H1 (cell line): Measurements from ENCODE around the gene MGMT. TPM values are rescaled to one million over a fixed set of nuclear protein-coding genes. Genes with fewer than 3 reads are reported as not detected.

Experiments
- GTF2F1 ChIP-seq: IDR thresholded peaks from 2 replicates; pipeline ENCODE4 v1.6.1; 2012; ENCODE audit warnings: low read depth, low read length, improper control_type of control experiment, borderline replicate concordance
- JUN ChIP-seq: IDR thresholded peaks from 2 replicates; pipeline ENCODE4 v1.6.1; 2011; ENCODE audit warnings: low read depth, mild to moderate bottlenecking, improper control_type of control experiment, low read length
- KDM1A ChIP-seq: fragments of 200-600, 300-600 bp; sonication (generic); IDR thresholded peaks from 2 replicates; pipeline ENCODE4 v1.7.1; 2016; ENCODE audit warnings: mild to moderate bottlenecking, low read length, borderline replicate concordance
- KDM4A ChIP-seq: IDR thresholded peaks from one replicate; pipeline ENCODE4 v1.7.1; 2012; ENCODE audit warnings: low read depth, mild to moderate bottlenecking, moderate library complexity, low read length, inconsistent platforms; ENCODE audit not compliant: severe bottlenecking
- NANOG ChIP-seq: IDR thresholded peaks from 2 replicates; pipeline ENCODE4 v1.6.1; 2011; ENCODE audit warnings: low read length, low read depth, mild to moderate bottlenecking, inconsistent platforms; ENCODE audit not compliant: insufficient read depth, poor library complexity, severe bottlenecking
- POLR2AphosphoS5 ChIP-seq: IDR thresholded peaks from 2 replicates; pipeline ENCODE4 v1.6.1; 2011; ENCODE audit warnings: low read depth, low read length
- SIN3A ChIP-seq, 2 experiments: IDR thresholded peaks in 1 of 2; conservative IDR thresholded peaks in 1 of 2; 2 replicates each; pipeline ENCODE4 v1.6.1; 2011 to 2012; ENCODE audit warnings: low read length in 2 of 2, improper control_type of control experiment in 1 of 2, low read depth in 1 of 2, mild to moderate bottlenecking in 1 of 2
- SP4 ChIP-seq: IDR thresholded peaks from 2 replicates; pipeline ENCODE4 v1.6.1; 2012; ENCODE audit warnings: low read length, inconsistent platforms
- TAF1 ChIP-seq: IDR thresholded peaks from 2 replicates; pipeline ENCODE4 v1.6.1; 2011; ENCODE audit warnings: mild to moderate bottlenecking, low read depth, low read length
- TBP ChIP-seq: IDR thresholded peaks from 2 replicates; pipeline ENCODE4 v1.6.1; 2011; ENCODE audit warnings: low read depth, low read length, improper control_type of control experiment
- polyA plus RNA-seq, 7 experiments: library from polyadenylated mRNA; depleted of rRNA in 3 of 7; stranded (reverse) in 5 of 7; unstranded in 2 of 7; fragments of >200 nt in 5 of 7; fragments of 200-250 nt in 2 of 7; gene quantifications; 1 replicate in 5 of 7; 2 replicates in 1 of 7; 4 replicates in 1 of 7; pipeline versions ENCODE4 v1.2.1 to v1.2.3, GENCODE V29; 2011 to 2013; ENCODE audit warnings: missing spikeins in 2 of 7, mixed read lengths in 2 of 7
- total RNA-seq: library from RNA; stranded (reverse); fragmentation: NEBNext Ultra II Directional; extraction: Animal tissue kit (Norgen Biotek cat#: 25700); gene quantifications from 2 replicates; pipeline ENCODE4 v1.2.1, GENCODE V29; 2021
- TF ChIP-seq, protein P1 (sequence below): fragments of 300-600 bp; sonication (generic); IDR thresholded peaks from 2 replicates; pipeline ENCODE4 v1.7.1; 2012; ENCODE audit warnings: low read length, moderate library complexity, mild to moderate bottlenecking, inconsistent platforms; ENCODE audit not compliant: insufficient replicate concordance

MGMT gene
- total and polyA plus RNA-seq, 2 of the 8 experiments (the other 6 are each of a cell fraction or from before 2014, with no cell fraction given), result 9.9 to 10.7 TPM

DNA sequence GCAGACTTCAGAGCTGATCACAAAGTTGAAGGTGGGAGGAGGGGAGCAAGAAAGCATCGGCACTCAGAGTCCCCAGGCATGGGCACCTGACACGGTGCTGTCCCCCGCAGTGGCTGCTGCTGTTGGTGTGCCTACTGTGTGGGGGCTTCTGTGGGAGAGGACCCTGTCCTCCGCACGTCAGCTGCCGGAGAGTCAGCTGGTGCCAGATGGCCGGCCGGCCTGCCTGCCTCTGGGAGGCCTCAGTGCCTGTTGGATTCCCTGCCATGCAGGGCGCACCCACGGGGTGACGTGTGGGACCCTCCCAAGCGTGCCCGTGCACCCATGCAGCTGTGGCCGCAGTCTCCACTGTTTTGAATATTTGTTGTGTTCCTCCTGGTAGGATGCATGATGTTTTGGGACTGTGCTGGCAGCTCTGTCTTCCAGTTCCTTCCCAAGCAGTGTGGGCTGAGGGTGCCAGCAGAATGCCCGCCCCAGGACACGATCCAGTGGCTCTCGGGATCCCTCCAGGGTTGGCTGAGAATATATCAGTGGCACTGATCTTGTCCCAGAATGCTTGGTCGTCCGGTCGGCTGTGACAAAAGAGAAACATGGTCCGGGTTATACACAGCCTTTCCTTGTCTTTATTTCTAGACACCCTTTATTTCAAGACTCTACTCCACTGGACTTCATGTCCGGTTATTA lies 185.6 kb downstream of the MGMT start (continued):
- TF ChIP-seq, protein P1, sequence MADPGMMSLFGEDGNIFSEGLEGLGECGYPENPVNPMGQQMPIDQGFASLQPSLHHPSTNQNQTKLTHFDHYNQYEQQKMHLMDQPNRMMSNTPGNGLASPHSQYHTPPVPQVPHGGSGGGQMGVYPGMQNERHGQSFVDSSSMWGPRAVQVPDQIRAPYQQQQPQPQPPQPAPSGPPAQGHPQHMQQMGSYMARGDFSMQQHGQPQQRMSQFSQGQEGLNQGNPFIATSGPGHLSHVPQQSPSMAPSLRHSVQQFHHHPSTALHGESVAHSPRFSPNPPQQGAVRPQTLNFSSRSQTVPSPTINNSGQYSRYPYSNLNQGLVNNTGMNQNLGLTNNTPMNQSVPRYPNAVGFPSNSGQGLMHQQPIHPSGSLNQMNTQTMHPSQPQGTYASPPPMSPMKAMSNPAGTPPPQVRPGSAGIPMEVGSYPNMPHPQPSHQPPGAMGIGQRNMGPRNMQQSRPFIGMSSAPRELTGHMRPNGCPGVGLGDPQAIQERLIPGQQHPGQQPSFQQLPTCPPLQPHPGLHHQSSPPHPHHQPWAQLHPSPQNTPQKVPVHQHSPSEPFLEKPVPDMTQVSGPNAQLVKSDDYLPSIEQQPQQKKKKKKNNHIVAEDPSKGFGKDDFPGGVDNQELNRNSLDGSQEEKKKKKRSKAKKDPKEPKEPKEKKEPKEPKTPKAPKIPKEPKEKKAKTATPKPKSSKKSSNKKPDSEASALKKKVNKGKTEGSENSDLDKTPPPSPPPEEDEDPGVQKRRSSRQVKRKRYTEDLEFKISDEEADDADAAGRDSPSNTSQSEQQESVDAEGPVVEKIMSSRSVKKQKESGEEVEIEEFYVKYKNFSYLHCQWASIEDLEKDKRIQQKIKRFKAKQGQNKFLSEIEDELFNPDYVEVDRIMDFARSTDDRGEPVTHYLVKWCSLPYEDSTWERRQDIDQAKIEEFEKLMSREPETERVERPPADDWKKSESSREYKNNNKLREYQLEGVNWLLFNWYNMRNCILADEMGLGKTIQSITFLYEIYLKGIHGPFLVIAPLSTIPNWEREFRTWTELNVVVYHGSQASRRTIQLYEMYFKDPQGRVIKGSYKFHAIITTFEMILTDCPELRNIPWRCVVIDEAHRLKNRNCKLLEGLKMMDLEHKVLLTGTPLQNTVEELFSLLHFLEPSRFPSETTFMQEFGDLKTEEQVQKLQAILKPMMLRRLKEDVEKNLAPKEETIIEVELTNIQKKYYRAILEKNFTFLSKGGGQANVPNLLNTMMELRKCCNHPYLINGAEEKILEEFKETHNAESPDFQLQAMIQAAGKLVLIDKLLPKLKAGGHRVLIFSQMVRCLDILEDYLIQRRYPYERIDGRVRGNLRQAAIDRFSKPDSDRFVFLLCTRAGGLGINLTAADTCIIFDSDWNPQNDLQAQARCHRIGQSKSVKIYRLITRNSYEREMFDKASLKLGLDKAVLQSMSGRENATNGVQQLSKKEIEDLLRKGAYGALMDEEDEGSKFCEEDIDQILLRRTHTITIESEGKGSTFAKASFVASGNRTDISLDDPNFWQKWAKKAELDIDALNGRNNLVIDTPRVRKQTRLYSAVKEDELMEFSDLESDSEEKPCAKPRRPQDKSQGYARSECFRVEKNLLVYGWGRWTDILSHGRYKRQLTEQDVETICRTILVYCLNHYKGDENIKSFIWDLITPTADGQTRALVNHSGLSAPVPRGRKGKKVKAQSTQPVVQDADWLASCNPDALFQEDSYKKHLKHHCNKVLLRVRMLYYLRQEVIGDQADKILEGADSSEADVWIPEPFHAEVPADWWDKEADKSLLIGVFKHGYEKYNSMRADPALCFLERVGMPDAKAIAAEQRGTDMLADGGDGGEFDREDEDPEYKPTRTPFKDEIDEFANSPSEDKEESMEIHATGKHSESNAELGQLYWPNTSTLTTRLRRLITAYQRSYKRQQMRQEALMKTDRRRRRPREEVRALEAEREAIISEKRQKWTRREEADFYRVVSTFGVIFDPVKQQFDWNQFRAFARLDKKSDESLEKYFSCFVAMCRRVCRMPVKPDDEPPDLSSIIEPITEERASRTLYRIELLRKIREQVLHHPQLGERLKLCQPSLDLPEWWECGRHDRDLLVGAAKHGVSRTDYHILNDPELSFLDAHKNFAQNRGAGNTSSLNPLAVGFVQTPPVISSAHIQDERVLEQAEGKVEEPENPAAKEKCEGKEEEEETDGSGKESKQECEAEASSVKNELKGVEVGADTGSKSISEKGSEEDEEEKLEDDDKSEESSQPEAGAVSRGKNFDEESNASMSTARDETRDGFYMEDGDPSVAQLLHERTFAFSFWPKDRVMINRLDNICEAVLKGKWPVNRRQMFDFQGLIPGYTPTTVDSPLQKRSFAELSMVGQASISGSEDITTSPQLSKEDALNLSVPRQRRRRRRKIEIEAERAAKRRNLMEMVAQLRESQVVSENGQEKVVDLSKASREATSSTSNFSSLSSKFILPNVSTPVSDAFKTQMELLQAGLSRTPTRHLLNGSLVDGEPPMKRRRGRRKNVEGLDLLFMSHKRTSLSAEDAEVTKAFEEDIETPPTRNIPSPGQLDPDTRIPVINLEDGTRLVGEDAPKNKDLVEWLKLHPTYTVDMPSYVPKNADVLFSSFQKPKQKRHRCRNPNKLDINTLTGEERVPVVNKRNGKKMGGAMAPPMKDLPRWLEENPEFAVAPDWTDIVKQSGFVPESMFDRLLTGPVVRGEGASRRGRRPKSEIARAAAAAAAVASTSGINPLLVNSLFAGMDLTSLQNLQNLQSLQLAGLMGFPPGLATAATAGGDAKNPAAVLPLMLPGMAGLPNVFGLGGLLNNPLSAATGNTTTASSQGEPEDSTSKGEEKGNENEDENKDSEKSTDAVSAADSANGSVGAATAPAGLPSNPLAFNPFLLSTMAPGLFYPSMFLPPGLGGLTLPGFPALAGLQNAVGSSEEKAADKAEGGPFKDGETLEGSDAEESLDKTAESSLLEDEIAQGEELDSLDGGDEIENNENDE, result no peak
- TF ChIP-seq SP4 (no peak), TAF1 (no peak), KDM1A (no peak), GTF2F1 (no peak), NANOG (no peak), KDM4A (no peak), SIN3A (conservative IDR thresholded peaks at IDR 0.05 in 1 of 2, IDR thresholded peaks at IDR 0.05 in 1 of 2; ENCODE audit: low read depth in 1 of 2, low read length in 2 of 2) (no peak), TBP (no peak), POLR2AphosphoS5 (no peak), JUN (no peak)
